Upper lobe of right lung (tissue), 1 donor: ENCODE results near the gene GRHL3. TPM values are rescaled to one million over a fixed set of nuclear protein-coding genes. Genes with fewer than 3 reads are reported as not detected.

Experiments used
- ATAC-seq: fragments of 200-7000 bp; cut with Tn5 transposase; one replicate; pipeline ENCODE4 v1.9.1; 2020; ENCODE audit warnings: mild to moderate bottlenecking, moderate library complexity
- DNase-seq: peaks from one replicate; pipeline ENCODE4 v3.0.0-alpha.2; 2020
- H3K27ac ChIP-seq: fragments of 200-600 bp; one replicate; pipeline ENCODE4 v1.8.0; 2022
- H3K27me3 ChIP-seq: fragments of 200-600 bp; one replicate; pipeline ENCODE4 v1.8.0; 2022; ENCODE audit warnings: mild to moderate bottlenecking
- H3K36me3 ChIP-seq: fragments of 200-600 bp; one replicate; pipeline ENCODE4 v1.8.0; 2022
- H3K4me1 ChIP-seq: fragments of 200-600 bp; one replicate; pipeline ENCODE4 v1.8.0; 2022
- H3K4me3 ChIP-seq: fragments of 200-600 bp; one replicate; pipeline ENCODE4 v1.8.0; 2022; ENCODE audit warnings: mild to moderate bottlenecking
- H3K9me3 ChIP-seq: fragments of 200-600 bp; one replicate; pipeline ENCODE4 v1.8.0; 2022
- intact Hi-C: fragments of 100-400 bp; cut with DNase I; formaldehyde crosslinking; loops from one replicate; pipeline ENCODE4 v1.11.0; 2022
- total RNA-seq: library from RNA; stranded (reverse); fragmentation: NEBNext Ultra II Directional; extraction: Animal tissue kit (Norgen Biotek cat#: 25700); gene quantifications from one replicate; pipeline ENCODE4 v1.2.1, GENCODE V29; 2021
- TF ChIP-seq, protein P1 (sequence below): fragments of 200-600 bp; IDR thresholded peaks from one replicate; pipeline ENCODE4 v1.8.0; 2022; ENCODE audit warnings: antibody characterized with exemption
- donor health status: DM: no; HTN: yes; CAD: no; lungs with severe emphysema.

The GRHL3 gene
- total RNA-seq, 1 donor from 2014 or later, result 0.55 TPM

DNA sequence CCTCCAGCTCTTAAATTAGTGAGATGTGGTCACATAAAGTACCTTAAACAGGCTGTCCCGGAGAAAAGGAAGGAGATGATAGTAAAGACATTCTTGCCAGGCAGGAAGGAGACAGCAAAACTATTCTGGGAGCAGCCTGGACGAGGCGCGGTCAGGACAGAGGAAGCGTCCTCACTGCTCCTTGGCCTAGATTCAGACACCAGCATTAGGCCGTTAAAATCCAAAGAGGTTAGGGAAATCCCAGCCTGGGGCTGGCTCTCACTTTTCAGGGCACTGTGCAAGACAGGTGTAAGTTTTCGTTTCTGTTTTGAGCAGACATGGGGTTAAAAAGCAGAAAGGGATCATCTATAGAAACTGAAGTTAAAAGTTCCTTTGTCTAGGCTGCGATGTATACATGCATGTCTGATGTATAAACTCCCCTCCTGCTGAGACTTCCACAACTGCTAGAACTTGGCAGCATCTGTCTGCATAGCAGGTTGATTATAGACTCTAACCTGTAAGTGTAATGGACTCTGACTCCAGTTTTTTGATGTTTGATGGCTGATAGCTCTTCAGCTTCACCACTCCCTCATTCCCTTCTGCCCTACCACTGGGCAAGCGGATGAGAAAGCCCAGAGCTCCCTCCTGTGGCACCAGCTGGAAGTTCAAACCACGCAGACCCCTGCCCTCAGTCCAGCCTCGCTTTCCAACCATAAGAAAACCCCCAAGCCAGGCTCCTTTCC, 72.9 kb downstream of the GRHL3 start:
- Histone ChIP-seq H3K4me1 (peaks cover 14% of the 10 kb centered on the region), H3K9me3 (no peaks in the 10 kb centered on the region), H3K27me3 (no peaks in the 10 kb centered on the region), H3K4me3 (peak overlapping the region; percentile 24), H3K27ac (peak overlapping the region; percentile 79), H3K36me3 (no peaks in the 10 kb centered on the region)
- DNase-seq (peak; percentile 76), ATAC-seq (peak; percentile 91)
- TF ChIP-seq, protein P1, sequence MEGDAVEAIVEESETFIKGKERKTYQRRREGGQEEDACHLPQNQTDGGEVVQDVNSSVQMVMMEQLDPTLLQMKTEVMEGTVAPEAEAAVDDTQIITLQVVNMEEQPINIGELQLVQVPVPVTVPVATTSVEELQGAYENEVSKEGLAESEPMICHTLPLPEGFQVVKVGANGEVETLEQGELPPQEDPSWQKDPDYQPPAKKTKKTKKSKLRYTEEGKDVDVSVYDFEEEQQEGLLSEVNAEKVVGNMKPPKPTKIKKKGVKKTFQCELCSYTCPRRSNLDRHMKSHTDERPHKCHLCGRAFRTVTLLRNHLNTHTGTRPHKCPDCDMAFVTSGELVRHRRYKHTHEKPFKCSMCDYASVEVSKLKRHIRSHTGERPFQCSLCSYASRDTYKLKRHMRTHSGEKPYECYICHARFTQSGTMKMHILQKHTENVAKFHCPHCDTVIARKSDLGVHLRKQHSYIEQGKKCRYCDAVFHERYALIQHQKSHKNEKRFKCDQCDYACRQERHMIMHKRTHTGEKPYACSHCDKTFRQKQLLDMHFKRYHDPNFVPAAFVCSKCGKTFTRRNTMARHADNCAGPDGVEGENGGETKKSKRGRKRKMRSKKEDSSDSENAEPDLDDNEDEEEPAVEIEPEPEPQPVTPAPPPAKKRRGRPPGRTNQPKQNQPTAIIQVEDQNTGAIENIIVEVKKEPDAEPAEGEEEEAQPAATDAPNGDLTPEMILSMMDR, result peak; percentile 76
- intact Hi-C loops, result loop anchor here (2.0 kb wide), 1 partner anchor 191 kb away; no protein-coding TSS in a partner anchor

DNA sequence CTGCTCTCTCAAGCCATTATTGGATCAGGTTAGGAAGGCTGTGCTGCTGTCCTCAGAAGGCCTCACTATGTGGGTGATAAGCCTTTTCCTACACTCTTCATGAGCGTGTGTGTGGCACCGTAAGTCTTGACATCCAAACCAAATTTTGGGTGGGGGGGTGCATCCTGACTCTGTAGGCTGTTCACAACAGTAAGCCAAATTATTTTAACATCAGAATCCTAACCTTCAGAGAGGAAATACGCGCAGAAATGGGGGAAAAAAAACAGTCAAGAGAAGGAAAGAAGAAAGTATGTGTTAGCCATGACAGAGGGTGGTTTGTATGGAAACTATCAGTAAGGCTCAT, 73.4 kb downstream of the GRHL3 start:
- Histone ChIP-seq H3K27me3 (no peaks in the 10 kb centered on the region), H3K9me3 (no peaks in the 10 kb centered on the region), H3K4me3 (no peak overlapping the region), H3K36me3 (no peaks in the 10 kb centered on the region), H3K4me1 (peaks cover 14% of the 10 kb centered on the region), H3K27ac (peak overlapping the region; percentile 79)
- intact Hi-C loops, result loop anchor here (2.0 kb wide), 1 partner anchor 192 kb away; no protein-coding TSS in a partner anchor
- no peak for ATAC-seq
- TF ChIP-seq, protein P1, result no peak
- no peak for DNase-seq

DNA sequence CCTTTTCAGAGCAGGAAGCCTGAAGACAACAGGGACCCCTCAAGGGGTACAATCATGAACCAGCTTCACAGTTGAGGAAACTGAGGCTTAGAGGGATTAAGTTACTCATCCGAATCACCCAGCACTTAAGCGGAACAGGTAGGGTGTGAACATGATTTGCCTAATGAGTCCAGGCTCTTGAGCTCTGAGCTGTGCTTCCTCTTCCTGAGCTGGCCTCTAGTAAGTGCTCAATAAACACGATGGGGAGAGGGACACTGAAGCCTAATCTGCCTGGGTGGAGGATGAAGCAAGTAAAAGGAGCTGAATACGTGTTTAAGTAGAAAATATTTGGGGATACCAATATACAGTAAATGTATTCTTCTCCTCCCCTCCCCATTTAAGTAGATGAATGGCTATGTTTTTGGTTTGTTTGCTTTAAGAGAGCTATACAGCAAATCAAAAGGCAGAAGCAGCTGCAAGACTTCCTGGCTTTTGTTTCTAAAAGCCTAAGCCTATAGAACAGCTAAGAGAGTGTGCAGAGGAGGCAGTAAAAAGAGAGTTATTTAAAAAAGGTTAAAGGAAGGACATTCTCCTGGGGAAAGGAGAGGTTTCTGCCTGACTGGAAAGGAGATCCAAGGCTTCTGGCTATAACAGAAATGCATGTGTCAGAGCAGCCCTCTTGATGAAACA, 74.0 kb downstream of the GRHL3 start:
- Histone ChIP-seq H3K27ac (peak overlapping the region; percentile 79), H3K9me3 (no peaks in the 10 kb centered on the region), H3K4me1 (peaks cover 14% of the 10 kb centered on the region), H3K36me3 (no peaks in the 10 kb centered on the region), H3K27me3 (no peaks in the 10 kb centered on the region), H3K4me3 (no peak overlapping the region)
- TF ChIP-seq, protein P1, result no peak
- ATAC-seq, result no peak
- no peak for DNase-seq
- intact Hi-C loops, result loop anchor here (2.0 kb wide), 1 partner anchor 192 kb away; no protein-coding TSS in a partner anchor

DNA sequence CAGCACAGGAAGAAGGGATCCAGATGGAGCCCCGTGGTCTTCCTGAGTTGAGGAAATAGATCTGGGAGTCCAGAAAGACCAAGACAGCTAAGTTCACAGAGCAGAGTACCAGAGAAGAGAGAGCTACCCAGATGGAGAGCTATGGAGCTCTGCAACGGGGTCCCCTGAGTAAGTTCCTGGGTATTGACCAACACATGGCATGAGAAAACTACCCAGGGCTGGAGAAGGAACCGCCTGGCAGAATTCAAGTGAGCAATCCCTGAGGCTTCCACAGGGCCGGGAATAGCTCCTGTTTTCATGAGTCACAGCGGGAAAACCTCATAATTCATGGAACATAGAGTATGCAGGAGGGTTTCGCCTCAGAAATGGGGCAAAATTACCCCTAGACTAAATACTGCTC, 74.7 kb downstream of the GRHL3 start:
- Histone ChIP-seq H3K36me3 (no peaks in the 10 kb centered on the region), H3K4me1 (peaks cover 14% of the 10 kb centered on the region), H3K4me3 (no peak overlapping the region), H3K9me3 (no peaks in the 10 kb centered on the region), H3K27me3 (no peaks in the 10 kb centered on the region), H3K27ac (no peak overlapping the region)
- TF ChIP-seq, protein P1, result no peak
- ATAC-seq (no peak), DNase-seq (no peak)
- intact Hi-C loops, result loop anchor here (2.0 kb wide), 1 partner anchor 193 kb away; no protein-coding TSS in a partner anchor

DNA sequence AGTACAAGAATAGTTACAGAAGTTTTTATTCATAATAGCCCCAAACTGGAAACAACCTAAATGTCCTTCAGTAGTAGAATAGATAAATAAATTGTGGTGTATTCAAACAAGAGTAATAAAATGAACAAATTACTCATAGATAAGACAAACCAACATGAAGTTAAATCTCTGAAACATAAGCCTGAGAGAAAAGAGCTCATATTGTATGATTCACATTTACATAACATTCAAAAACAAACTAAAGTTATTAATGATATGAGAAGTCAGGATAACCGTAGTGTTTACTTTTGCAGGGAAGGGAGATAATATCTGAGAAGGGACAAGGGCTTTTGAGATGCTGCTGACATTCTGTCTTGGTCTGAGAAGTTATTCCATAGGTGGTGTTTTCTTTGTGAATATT, 80.9 kb downstream of the GRHL3 start:
- H3K4me1 ChIP-seq, result no peaks in the 10 kb centered on the region
- no peaks in the 10 kb centered on the region for H3K9me3 ChIP-seq
- no peak for ATAC-seq
- TF ChIP-seq, protein P1, result no peak
- intact Hi-C loops, result no loop called here
- no peaks in the 10 kb centered on the region for H3K27me3 ChIP-seq
- no peak for DNase-seq
- no peak overlapping the region for H3K4me3 ChIP-seq
- no peak overlapping the region for H3K27ac ChIP-seq
- H3K36me3 ChIP-seq, result peaks cover 10% of the 10 kb centered on the region
